HG02884 (cell line): ENCODE data around the gene SH3RF3.

Experiments
- ATAC-seq: cut with Tn5 transposase; IDR thresholded peaks from one replicate; pipeline ENCODE4 v1.9.1; 2021; ENCODE audit warnings: mild to moderate bottlenecking, moderate library complexity; ENCODE audit not compliant: unreplicated experiment

The SH3RF3 gene

GRCh38 chr2:109438773-109439389, 309.9 kb downstream of the SH3RF3 start:
- no peak for ATAC-seq

- ATAC-seq, result no peak
These were observed 310.4 kb downstream of the SH3RF3 start for GRCh38 chr2:109439390-109439786.

- no peak for ATAC-seq
These were observed 311.0 kb downstream of the SH3RF3 start for GRCh38 chr2:109439986-109440385.

- no peak for ATAC-seq
These were observed 311.6 kb downstream of the SH3RF3 start for GRCh38 chr2:109440499-109441156.

GRCh38 chr2:109442715-109443319, 313.8 kb downstream of the SH3RF3 start:
- ATAC-seq, result no peak

- ATAC-seq, result no peak
These were observed 315.9 kb downstream of the SH3RF3 start for GRCh38 chr2:109444916-109445315.

GRCh38 chr2:109446278-109447131, 317.5 kb downstream of the SH3RF3 start:
- no peak for ATAC-seq

- no peak for ATAC-seq
These were observed 318.3 kb downstream of the SH3RF3 start for GRCh38 chr2:109447251-109447661.

- no peak for ATAC-seq
These were observed 318.8 kb downstream of the SH3RF3 start for GRCh38 chr2:109447776-109448175.

GRCh38 chr2:109448207-109448606, 319.2 kb downstream of the SH3RF3 start:
- no peak for ATAC-seq

GRCh38 chr2:109448946-109449788, 320.2 kb downstream of the SH3RF3 start:
- no peak for ATAC-seq

GRCh38 chr2:109450574-109451273, 321.7 kb downstream of the SH3RF3 start:
- no peak for ATAC-seq

GRCh38 chr2:109451671-109452070, 322.7 kb downstream of the SH3RF3 start:
- no peak for ATAC-seq

- ATAC-seq, result no peak
These were observed 323.6 kb downstream of the SH3RF3 start for GRCh38 chr2:109452318-109453305.

GRCh38 chr2:109453371-109453995, 324.5 kb downstream of the SH3RF3 start:
- no peak for ATAC-seq

- no peak for ATAC-seq
These were observed 325.3 kb downstream of the SH3RF3 start for GRCh38 chr2:109454304-109454703.

GRCh38 chr2:109454765-109455394, 325.9 kb downstream of the SH3RF3 start:
- no peak for ATAC-seq
